Nephron progenitor cell (in vitro differentiated cells): ENCODE measurements around the gene FGD6.
A peak's percentile ranks its signal among the peaks of the same experiment; 100 is the strongest.

Experiments used
- DNase-seq: peaks from one replicate; pipeline ENCODE4 v3.0.0; 2021
- H3K27ac Mint-ChIP-seq: 2 replicates; pipeline ENCODE4 v1.8.0; 2021; ENCODE audit warnings: mild to moderate bottlenecking, moderate library complexity, mixed read lengths
- H3K27me3 Mint-ChIP-seq: 2 replicates; pipeline ENCODE4 v1.8.0; 2021; ENCODE audit warnings: mild to moderate bottlenecking, low read depth, mixed read lengths; ENCODE audit not compliant: poor library complexity
- H3K36me3 Mint-ChIP-seq: 2 replicates; pipeline ENCODE4 v1.8.0; 2021; ENCODE audit warnings: low read depth, mixed read lengths
- H3K4me1 Mint-ChIP-seq: 2 replicates; pipeline ENCODE4 v1.8.0; 2021; ENCODE audit warnings: mixed read lengths
- H3K4me3 Mint-ChIP-seq: 2 replicates; pipeline ENCODE4 v1.8.0; 2021; ENCODE audit warnings: mild to moderate bottlenecking, moderate library complexity, mixed read lengths
- H3K9me3 Mint-ChIP-seq: 2 replicates; pipeline ENCODE4 v1.8.0; 2021; ENCODE audit warnings: mild to moderate bottlenecking, moderate library complexity, mixed read lengths
- TF ChIP-seq, protein P1 (sequence below): fragments of 200-600 bp; sonication (generic); IDR thresholded peaks from 2 replicates; pipeline ENCODE4 v1.5.0; 2021; ENCODE audit warnings: antibody characterized with exemption

Gene FGD6

DNA sequence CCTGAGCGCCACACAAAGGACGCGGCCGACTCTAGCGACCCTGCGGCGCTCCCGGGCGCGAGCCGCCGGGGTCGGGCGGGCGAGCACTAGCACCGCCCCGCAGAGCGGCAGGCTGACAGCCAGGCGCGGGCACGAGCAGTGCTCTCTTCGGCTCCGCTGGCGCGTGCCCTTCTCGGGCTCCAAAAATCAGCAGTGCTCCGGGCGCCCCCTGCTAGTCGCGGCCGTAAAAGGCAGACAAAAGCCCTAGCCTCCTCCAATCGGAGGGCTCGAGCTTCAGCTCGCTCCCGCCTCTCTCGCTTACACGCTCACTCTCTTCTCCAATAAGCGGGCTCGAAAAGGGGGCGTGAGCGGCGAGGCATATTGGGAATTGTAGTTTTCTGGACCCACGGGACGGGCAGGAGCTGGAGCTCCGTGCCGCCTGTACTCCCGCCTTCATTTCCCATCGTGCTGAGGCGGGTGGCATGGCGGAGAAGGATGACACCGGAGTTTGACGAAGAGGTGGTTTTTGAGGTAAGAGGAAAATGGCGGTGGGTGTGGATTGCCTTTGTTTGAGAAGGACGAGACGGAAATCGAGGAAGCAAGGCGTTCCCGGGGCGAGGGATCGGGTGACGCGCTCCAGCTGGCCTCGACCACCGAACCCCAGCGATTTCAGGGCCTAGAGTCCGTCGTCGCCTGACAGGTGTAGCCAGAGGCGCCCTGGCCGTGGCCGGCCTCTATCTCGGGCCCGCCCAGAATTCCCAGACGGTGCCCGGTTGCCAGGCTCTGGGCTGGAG, at the start of gene FGD6, which contains the start of gene VEZT:
TSS of gene FGD6 (minus strand) at position 91 of the 773 bp plus-strand sequence. CDS start 227 bp downstream, outside the sequence.
TSS of gene VEZT (plus strand) at position 431 of the 773 bp plus-strand sequence. CDS start at position 475, 44 bp downstream.
- Mint-ChIP-seq H3K9me3 (peaks cover 3% of the 10 kb centered on the region), H3K4me3 (peak within 1 kb of the TSS; percentile 96), H3K27ac (peak within 1 kb of the TSS; percentile 100), H3K27me3 (no peaks in the 10 kb centered on the region), H3K36me3 (peaks cover 21% of the 10 kb centered on the region), H3K4me1 (peaks cover 55% of the 10 kb centered on the region)
- peak; percentile 95 for DNase-seq
- TF ChIP-seq, protein P1, sequence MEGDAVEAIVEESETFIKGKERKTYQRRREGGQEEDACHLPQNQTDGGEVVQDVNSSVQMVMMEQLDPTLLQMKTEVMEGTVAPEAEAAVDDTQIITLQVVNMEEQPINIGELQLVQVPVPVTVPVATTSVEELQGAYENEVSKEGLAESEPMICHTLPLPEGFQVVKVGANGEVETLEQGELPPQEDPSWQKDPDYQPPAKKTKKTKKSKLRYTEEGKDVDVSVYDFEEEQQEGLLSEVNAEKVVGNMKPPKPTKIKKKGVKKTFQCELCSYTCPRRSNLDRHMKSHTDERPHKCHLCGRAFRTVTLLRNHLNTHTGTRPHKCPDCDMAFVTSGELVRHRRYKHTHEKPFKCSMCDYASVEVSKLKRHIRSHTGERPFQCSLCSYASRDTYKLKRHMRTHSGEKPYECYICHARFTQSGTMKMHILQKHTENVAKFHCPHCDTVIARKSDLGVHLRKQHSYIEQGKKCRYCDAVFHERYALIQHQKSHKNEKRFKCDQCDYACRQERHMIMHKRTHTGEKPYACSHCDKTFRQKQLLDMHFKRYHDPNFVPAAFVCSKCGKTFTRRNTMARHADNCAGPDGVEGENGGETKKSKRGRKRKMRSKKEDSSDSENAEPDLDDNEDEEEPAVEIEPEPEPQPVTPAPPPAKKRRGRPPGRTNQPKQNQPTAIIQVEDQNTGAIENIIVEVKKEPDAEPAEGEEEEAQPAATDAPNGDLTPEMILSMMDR: peak; percentile 40

DNA sequence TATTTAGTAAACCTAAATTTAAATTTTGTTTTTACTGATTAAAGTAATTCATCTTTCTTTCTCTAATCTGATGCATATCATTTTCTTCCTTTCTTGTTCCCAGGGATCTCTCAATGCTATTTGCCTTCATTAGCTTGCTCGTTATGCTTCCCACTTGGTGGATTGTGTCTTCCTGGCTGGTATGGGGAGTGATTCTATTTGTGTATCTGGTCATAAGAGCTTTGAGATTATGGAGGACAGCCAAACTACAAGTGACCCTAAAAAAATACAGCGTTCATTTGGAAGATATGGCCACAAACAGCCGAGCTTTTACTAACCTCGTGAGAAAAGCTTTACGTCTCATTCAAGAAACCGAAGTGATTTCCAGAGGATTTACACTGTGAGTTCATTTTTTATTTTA, 49.0 kb upstream of the FGD6 start:
- peaks cover 52% of the 10 kb centered on the region for H3K36me3 Mint-ChIP-seq
- TF ChIP-seq, protein P1: no peak
- no peak overlapping the region for H3K4me3 Mint-ChIP-seq
- no peak overlapping the region for H3K27ac Mint-ChIP-seq
- no peak for DNase-seq
- peaks cover 13% of the 10 kb centered on the region for H3K4me1 Mint-ChIP-seq
- no peaks in the 10 kb centered on the region for H3K9me3 Mint-ChIP-seq
- no peaks in the 10 kb centered on the region for H3K27me3 Mint-ChIP-seq

DNA sequence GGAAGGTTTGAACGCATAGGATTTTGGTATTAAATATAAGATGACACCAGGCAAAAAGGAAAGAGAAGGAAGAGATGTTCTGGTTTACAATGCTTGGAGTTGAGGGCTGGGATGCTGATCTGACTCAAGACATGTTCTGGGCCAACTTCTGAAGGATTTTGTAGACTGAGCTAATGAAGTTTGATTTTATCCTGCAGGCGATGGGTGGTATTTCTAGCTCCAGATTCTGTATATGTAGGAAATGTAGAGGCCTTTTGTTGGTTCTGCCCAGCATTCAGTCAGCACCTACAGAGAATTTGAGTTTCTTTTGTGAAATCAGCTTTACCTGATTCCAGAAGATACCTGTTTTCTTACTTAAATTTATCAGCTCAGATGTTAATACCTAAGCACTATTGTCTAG, 48.5 kb upstream of the FGD6 start:
- Mint-ChIP-seq H3K4me1 (peaks cover 13% of the 10 kb centered on the region), H3K4me3 (no peak overlapping the region), H3K9me3 (no peaks in the 10 kb centered on the region), H3K27ac (peak overlapping the region; percentile 17), H3K36me3 (peaks cover 52% of the 10 kb centered on the region), H3K27me3 (no peaks in the 10 kb centered on the region)
- TF ChIP-seq, protein P1: no peak
- DNase-seq: no peak

DNA sequence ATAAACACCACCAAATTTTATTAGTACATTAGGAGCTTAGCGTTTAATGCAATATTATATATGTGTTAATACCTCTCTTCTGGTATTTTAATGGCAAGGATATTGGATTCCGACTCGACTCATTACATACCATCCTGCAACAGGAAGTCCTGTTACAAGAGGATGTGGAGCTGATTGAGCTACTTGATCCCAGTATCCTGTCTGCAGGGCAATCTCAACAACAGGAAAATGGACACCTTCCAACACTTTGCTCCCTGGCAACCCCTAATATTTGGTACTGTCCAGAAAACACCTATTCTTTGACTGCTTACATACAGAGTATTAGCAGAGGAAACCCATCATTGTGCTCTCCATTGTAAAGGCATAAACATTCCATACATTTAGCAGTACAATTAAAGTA, 45.5 kb upstream of the FGD6 start:
- peak overlapping the region; percentile 34 for H3K27ac Mint-ChIP-seq
- TF ChIP-seq, protein P1: no peak

DNA sequence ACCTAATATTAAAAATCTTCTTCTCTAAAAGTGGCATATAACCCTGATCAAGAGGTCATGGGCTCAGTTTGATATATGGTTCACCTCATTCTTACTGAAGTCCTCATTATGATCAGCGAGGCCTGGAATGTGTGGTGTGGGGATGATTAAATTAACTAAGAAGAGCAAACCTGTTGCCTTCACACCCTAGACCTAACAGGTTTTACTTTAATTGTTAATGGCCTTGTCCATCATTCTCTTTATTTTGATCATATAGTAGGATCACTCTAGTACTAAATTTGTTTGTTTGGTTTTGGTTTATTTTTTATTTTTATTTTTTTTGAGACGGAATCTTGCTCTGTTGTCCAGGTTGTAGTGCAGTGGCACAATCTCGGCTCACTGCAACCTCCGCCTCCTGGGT, 43.8 kb upstream of the FGD6 start:
- TF ChIP-seq, protein P1: no peak
- H3K27me3 Mint-ChIP-seq: no peaks in the 10 kb centered on the region
- H3K4me1 Mint-ChIP-seq: peaks cover 13% of the 10 kb centered on the region
- H3K27ac Mint-ChIP-seq: no peak overlapping the region
- no peak for DNase-seq
- H3K36me3 Mint-ChIP-seq: peaks cover 30% of the 10 kb centered on the region
- H3K4me3 Mint-ChIP-seq: no peak overlapping the region
- H3K9me3 Mint-ChIP-seq: no peaks in the 10 kb centered on the region

More for the DNA sequence above, 45.5 kb upstream of the FGD6 start:
- no peaks in the 10 kb centered on the region for H3K27me3 Mint-ChIP-seq
- H3K36me3 Mint-ChIP-seq: peaks cover 36% of the 10 kb centered on the region
- no peak overlapping the region for H3K4me3 Mint-ChIP-seq
- no peak for DNase-seq
- peaks cover 13% of the 10 kb centered on the region for H3K4me1 Mint-ChIP-seq
- H3K9me3 Mint-ChIP-seq: no peaks in the 10 kb centered on the region

DNA sequence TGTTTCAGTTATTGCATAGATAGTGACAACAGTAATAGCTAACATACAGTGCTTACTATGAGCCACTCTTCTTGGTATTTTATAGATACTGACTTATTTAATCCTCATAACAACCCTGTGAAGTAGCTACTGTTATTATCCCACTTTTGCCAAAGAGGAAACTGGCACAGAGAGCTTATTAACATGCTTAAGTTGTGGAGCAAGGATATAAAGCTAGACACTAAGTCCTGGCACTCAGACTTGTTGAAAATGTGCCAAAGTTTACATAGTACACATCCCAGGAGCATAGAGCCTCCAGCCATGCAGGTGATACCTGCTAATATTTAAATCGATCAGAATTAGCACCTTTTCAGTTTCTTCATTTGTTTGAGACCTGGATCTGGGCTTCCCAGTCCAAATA, 42.1 kb upstream of the FGD6 start:
- TF ChIP-seq, protein P1: no peak
- H3K4me3 Mint-ChIP-seq: no peak overlapping the region
- peaks cover 40% of the 10 kb centered on the region for H3K36me3 Mint-ChIP-seq
- H3K27me3 Mint-ChIP-seq: no peaks in the 10 kb centered on the region
- H3K4me1 Mint-ChIP-seq: peaks cover 19% of the 10 kb centered on the region
- H3K27ac Mint-ChIP-seq: no peak overlapping the region
- no peak for DNase-seq
- H3K9me3 Mint-ChIP-seq: no peaks in the 10 kb centered on the region
